HG03159 (cell line): Measurements from ENCODE around the gene ZBTB24.
A peak's percentile ranks its signal among the peaks of the same experiment; 100 is the strongest.
"Not testable (repeated sequence)": the region's sequence is repeated elsewhere in the genome, so short reads cannot be mapped to it uniquely, and the experiment has no call there.

ENCODE experiments used
- ATAC-seq: cut with Tn5 transposase; IDR thresholded peaks from one replicate; pipeline ENCODE4 v1.9.1; 2021; ENCODE audit warnings: mild to moderate bottlenecking, moderate library complexity; ENCODE audit not compliant: unreplicated experiment

The ZBTB24 gene

GRCh38 chr6:109482905-109483734, at the start of gene ZBTB24:
TSS of gene ZBTB24 (minus strand) at chr6:109483219. CDS start at chr6:109482026, 1,193 bp downstream.
- peak; percentile 92 for ATAC-seq

- ATAC-seq, result no peak
Measured at GRCh38 chr6:109531446-109531845, 48.4 kb upstream of the ZBTB24 start.

- no peak for ATAC-seq
Measured at GRCh38 chr6:109527989-109528388, 45.0 kb upstream of the ZBTB24 start.

- no peak for ATAC-seq
Measured at GRCh38 chr6:109526905-109527628, 44.0 kb upstream of the ZBTB24 start.

- no peak for ATAC-seq
Measured at GRCh38 chr6:109524129-109524528, 41.1 kb upstream of the ZBTB24 start.

- ATAC-seq, result no peak
Measured at GRCh38 chr6:109523478-109523877, 40.5 kb upstream of the ZBTB24 start.

GRCh38 chr6:109521080-109521479, 38.1 kb upstream of the ZBTB24 start:
- no peak for ATAC-seq

GRCh38 chr6:109519647-109520046, 36.6 kb upstream of the ZBTB24 start:
- ATAC-seq, result not testable (repeated sequence)

- ATAC-seq, result no peak
Measured at GRCh38 chr6:109516929-109517328, 33.9 kb upstream of the ZBTB24 start.

GRCh38 chr6:109515781-109516409, 32.9 kb upstream of the ZBTB24 start:
- ATAC-seq, result no peak

- ATAC-seq, result no peak
Measured at GRCh38 chr6:109514946-109515345, 31.9 kb upstream of the ZBTB24 start.

GRCh38 chr6:109513571-109514071, 30.6 kb upstream of the ZBTB24 start:
- ATAC-seq, result no peak

GRCh38 chr6:109512271-109512817, 29.3 kb upstream of the ZBTB24 start:
- ATAC-seq, result no peak

GRCh38 chr6:109511832-109512231, 28.8 kb upstream of the ZBTB24 start:
- no peak for ATAC-seq

- no peak for ATAC-seq
Measured at GRCh38 chr6:109510358-109510757, 27.3 kb upstream of the ZBTB24 start.

- no peak for ATAC-seq
Measured at GRCh38 chr6:109508166-109508860, 25.3 kb upstream of the ZBTB24 start.

GRCh38 chr6:109507490-109508072, 24.6 kb upstream of the ZBTB24 start:
- ATAC-seq, result no peak

GRCh38 chr6:109506841-109507240, 23.8 kb upstream of the ZBTB24 start:
- ATAC-seq, result no peak

- no peak for ATAC-seq
Measured at GRCh38 chr6:109506314-109506713, 23.3 kb upstream of the ZBTB24 start.
